A673 (cell line): ENCODE results near the gene BID. TPM values are rescaled to one million over a fixed set of nuclear protein-coding genes. Genes with fewer than 3 reads are reported as not detected.

ENCODE experiments used
- BruUV-seq: library from RNA; stranded (reverse); fragments of 400-500 nt; replicated peaks from 2 replicates; lab custom pipeline; 2021; lab: Mats Ljungman, UMichigan
- CTCF ChIA-PET: fragments of 300-600 bp; sonication (Branson Sonifier 250); formaldehyde crosslinking; loops from one replicate; lab custom pipeline; 2022; ENCODE audit warnings: antibody characterized with exemption; lab: Charles Lee
- POLR2A ChIA-PET: fragments of 300-600 bp; sonication (Branson Sonifier 250); formaldehyde crosslinking; loops from one replicate; lab custom pipeline; 2022; ENCODE audit warnings: antibody characterized with exemption; ENCODE audit not compliant: low non-redundant PET; lab: Charles Lee
- DNase-seq: peaks from one replicate; pipeline ENCODE4 v3.0.0-alpha.2; 2015; ENCODE audit warnings: low spot score
- H3K27ac ChIP-seq: fragments of 200-600 bp; sonication (generic); 2 replicates; pipeline ENCODE4 v1.5.1; 2016; ENCODE audit warnings: mixed run types, low read depth, mild to moderate bottlenecking, mixed read lengths, antibody characterized with exemption, low read length; ENCODE audit not compliant: poor library complexity, severe bottlenecking
- H3K27me3 ChIP-seq: fragments of 200-600 bp; sonication (generic); replicated peaks from 2 replicates; pipeline ENCODE4 v1.6.1; 2017; ENCODE audit warnings: mixed run types, low read depth, mild to moderate bottlenecking, mixed read lengths, antibody characterized with exemption, low read length; ENCODE audit not compliant: insufficient read depth, poor library complexity
- H3K36me3 ChIP-seq: fragments of 200-600 bp; sonication (generic); 2 replicates; pipeline ENCODE4 v1.6.1; 2016; ENCODE audit warnings: mixed run types, mild to moderate bottlenecking, mixed read lengths, antibody characterized with exemption, low read length; ENCODE audit not compliant: insufficient read depth, poor library complexity, severe bottlenecking
- H3K4me1 ChIP-seq: fragments of 200-600 bp; sonication (generic); 2 replicates; pipeline ENCODE4 v1.6.1; 2017; ENCODE audit warnings: mixed run types, mild to moderate bottlenecking, mixed read lengths, antibody characterized with exemption, low read length; ENCODE audit not compliant: insufficient read depth, poor library complexity, severe bottlenecking
- H3K4me3 ChIP-seq: fragments of 200-600 bp; sonication (generic); 2 replicates; pipeline ENCODE4 v1.5.1; 2016; ENCODE audit warnings: low read depth, mixed run types, mild to moderate bottlenecking, mixed read lengths, low read length; ENCODE audit not compliant: poor library complexity, severe bottlenecking
- H3K9me3 ChIP-seq: fragments of 200-600 bp; sonication (generic); 2 replicates; pipeline ENCODE4 v1.6.1; 2016; ENCODE audit warnings: mixed run types, low read depth, mild to moderate bottlenecking, mixed read lengths, antibody characterized with exemption, low read length; ENCODE audit not compliant: poor library complexity, severe bottlenecking
- CTCF ChIP-seq: fragments of 300-800, 200-600 bp; sonication (generic); conservative IDR thresholded peaks from 2 replicates; pipeline ENCODE4 v1.5.1; 2017; ENCODE audit warnings: low read depth, mild to moderate bottlenecking, antibody characterized with exemption, low read length, moderate library complexity, mixed read lengths
- EZH2 ChIP-seq: fragments of 200-600 bp; sonication (generic); IDR thresholded peaks from 2 replicates; pipeline ENCODE4 v1.6.1; 2017; ENCODE audit warnings: borderline replicate concordance, low read depth, mild to moderate bottlenecking, mixed read lengths, antibody characterized with exemption, low read length; ENCODE audit not compliant: poor library complexity, severe bottlenecking
- intact Hi-C: fragments of 100-400 bp; cut with micrococcal nuclease; formaldehyde crosslinking; loops from one replicate; pipeline ENCODE4 v1.10.0; 2022; ENCODE audit not compliant: unreplicated experiment
- total RNA-seq: library from RNA; stranded (reverse); gene quantifications from 2 replicates; pipeline ENCODE4 v1.2.3, GENCODE V29; 2021

Gene BID
- total RNA-seq, 1 experiment from 2014 or later, result 74.6 TPM

GRCh38 chr22:17792854-17793434 is 18.7 kb upstream of the BID start:
- H3K36me3 ChIP-seq, result no peaks in the 10 kb centered on the region
- no TSS peak for BruUV-seq
- no peak overlapping the region for H3K27ac ChIP-seq
- POLR2A ChIA-PET, result no interaction called here
- TF ChIP-seq CTCF (no peak), EZH2 (no peak)
- CTCF ChIA-PET, result no interaction called here
- no peaks in the 10 kb centered on the region for H3K27me3 ChIP-seq
- no peaks in the 10 kb centered on the region for H3K4me1 ChIP-seq
- DNase-seq, result no peak
- H3K9me3 ChIP-seq, result no peaks in the 10 kb centered on the region
- intact Hi-C loops, result no loop called here
- H3K4me3 ChIP-seq, result no peak overlapping the region

- no TSS peak for BruUV-seq
- Histone ChIP-seq H3K9me3 (no peaks in the 10 kb centered on the region), H3K4me1 (no peaks in the 10 kb centered on the region), H3K36me3 (no peaks in the 10 kb centered on the region), H3K27ac (no peak overlapping the region), H3K27me3 (no peaks in the 10 kb centered on the region), H3K4me3 (no peak overlapping the region)
- POLR2A ChIA-PET, result no interaction called here
- TF ChIP-seq EZH2 (no peak), CTCF (no peak)
- CTCF ChIA-PET, result no interaction called here
- DNase-seq, result no peak
- intact Hi-C loops, result no loop called here
Observed at GRCh38 chr22:17792299-17792698, 18.0 kb upstream of the BID start.

GRCh38 chr22:17791196-17791595 is 16.9 kb upstream of the BID start:
- no peaks in the 10 kb centered on the region for H3K27me3 ChIP-seq
- ChIA-PET CTCF (no interaction called here), POLR2A (no interaction called here)
- H3K36me3 ChIP-seq, result no peaks in the 10 kb centered on the region
- DNase-seq, result no peak
- H3K4me1 ChIP-seq, result no peaks in the 10 kb centered on the region
- H3K27ac ChIP-seq, result no peak overlapping the region
- BruUV-seq, result no TSS peak
- TF ChIP-seq CTCF, result no peak
- TF ChIP-seq EZH2, result no peak
- intact Hi-C loops, result no loop called here
- H3K4me3 ChIP-seq, result no peak overlapping the region
- no peaks in the 10 kb centered on the region for H3K9me3 ChIP-seq
